Measurements from ENCODE around the gene PRR33.

Gene PRR33

DNA sequence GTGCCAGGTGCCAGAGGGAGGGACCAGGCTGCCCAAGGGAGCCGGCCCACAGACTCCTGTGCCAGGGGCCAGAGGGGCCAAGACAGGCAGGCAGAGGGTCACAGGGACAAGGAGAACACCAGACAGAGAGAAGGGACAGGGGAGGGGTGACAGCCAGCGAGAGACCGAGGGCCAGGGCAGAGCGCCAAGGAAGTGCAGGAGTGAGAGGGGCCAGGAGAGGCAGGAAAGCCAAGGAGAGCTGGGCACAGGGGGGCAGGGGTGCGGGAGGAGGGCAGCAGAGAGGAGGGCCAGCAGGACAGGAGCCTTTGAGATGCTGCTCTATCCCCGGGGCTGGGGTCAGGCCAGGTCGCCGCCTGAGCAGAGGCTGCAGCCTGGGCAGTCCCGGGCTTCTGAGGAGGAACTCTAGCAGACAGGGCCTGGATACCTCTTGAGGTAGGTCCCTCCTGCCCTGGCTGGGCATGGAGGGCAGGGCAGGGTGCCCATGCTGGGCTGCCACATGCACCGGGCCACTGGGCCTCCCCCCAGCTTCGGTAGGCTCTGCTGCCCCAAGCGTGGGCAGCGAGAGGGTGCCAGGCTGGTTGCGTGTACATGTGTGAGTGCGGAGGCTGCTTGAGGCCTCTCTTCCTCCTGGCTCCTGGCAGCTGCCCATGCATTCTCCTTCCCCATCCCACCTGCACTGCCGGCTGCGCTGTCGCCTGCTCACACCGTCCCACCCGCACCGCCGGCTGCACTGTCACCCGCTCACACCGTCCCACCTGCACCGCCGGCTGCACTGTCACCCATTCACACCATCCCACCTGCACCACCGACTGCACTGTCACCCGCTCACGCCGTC is 26.6 kb downstream of the PRR33 start:
- no peak for DNase-seq (ENCODE audit: low read depth in 2 of 3, low spot score in 1 of 3)

DNA sequence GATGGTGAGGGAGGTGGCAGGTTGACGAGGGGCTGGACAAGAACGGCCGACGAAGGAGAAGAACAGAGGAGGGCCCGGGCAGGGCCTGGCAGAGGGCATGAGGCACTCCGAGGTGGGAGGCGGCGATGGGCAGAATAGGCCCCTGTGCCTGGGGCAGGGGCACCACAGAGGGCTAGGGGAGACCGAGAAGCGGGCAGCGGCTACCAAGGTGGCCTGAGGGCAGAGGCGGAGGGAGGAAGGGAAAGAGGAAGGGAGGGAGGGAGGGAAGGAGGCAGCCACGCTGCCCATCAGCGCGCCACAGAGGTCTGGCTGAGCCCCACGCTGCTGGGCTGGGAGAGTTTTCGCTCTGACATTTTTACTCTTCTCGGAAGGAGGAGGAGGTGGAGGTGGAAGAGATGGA is 27.5 kb downstream of the PRR33 start:
- DNase-seq (ENCODE audit: low read depth in 2 of 3, low spot score in 1 of 3) = no peak

DNA sequence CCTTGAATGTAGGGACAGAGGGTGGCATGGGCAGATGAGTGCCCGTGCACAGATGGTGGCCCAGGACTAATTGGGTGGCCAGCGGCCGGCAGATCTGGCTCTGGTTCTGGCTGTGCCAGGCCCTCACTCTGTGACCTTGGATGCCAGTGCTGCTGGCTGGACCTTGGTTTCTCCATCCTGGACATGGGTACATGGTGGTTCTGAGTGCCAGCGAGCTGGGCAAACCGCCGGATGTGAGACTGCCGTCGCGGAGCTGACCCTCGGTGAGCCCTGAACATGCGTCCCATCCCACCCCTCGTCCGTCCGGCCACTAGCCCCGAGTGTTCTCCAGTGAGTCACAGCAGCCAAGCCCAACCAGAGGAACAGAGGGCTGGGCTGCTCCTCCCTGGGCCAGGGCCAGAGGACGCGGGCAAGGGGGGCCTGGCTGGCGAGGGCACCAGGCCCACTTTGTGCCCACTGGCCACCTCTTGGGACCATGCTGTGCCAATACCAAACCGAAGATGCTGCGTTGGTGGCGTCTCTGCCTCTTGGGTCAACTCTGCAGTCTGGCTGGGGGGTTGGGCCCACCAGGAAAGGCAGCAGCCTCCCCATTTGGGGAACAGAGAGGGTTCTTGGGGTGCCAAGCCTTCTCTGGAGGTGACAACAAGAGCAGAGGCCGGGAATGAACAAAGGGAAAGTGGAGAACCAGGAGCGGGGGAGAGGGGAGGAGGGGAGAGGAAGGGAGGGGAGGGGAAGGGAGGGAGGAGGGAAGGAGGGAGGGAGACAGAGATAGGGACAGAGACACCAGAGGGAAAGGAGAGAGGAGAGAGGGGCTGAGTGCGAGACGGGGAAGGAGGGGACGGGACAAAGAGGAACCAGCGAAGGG is 28.1 kb downstream of the PRR33 start:
- DNase-seq (ENCODE audit: low read depth in 2 of 3, low spot score in 1 of 3) = no peak

GRCh38 chr11:1862588-1863351 is 28.9 kb downstream of the PRR33 start:
- no peak for DNase-seq (ENCODE audit: low read depth in 2 of 3, low spot score in 1 of 3)

DNA sequence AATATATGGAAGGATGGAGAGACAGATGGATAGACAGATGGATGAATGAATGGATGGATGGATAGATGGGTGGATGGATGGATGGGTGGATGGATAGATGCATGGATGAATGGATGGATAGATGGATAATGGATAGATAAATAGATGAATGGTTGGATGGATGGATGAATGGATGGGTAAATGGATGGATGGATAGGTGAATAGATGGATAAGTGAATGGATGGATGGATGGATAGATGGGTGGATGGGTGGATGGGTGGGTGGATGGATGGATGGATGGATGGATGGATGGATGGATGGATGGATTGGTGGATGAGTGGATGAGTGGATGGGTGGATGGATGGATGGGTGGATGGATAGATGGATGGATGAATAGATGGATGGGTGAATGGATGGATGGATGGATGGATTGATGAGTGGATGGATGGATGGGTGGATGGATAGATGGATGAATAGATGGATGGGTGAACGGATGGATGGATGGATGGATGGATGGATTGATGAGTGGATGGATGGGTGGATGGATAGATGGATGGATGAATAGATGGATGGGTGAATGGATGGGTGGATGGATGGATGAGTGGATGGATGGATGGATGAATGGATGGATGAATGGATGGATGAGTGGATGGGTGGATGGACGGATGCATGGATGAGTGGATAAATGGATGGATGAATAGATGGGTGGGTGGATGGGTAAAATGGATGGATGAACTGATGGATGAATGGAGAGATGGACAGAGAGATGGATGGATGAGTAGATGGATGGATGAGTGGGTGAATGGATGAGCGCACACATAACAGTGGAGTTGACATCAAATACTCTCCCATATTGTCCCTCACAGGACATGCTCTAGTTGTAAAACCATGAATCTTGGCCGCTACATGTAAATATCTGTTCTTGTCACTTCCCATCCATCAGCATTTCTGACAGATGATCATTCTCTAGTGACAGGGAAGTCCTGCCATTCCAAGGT is 30.0 kb downstream of the PRR33 start:
- DNase-seq (ENCODE audit: low read depth in 2 of 3, low spot score in 1 of 3) = no peak

- no peak for DNase-seq (ENCODE audit: low read depth in 2 of 3, low spot score in 1 of 3)
Observed at GRCh38 chr11:1860108-1860507, 31.6 kb downstream of the PRR33 start.

- no peak for DNase-seq (ENCODE audit: low read depth in 2 of 3, low spot score in 1 of 3)
Observed at GRCh38 chr11:1859004-1859403, 32.7 kb downstream of the PRR33 start.

- no peak for DNase-seq (ENCODE audit: low read depth in 2 of 3, low spot score in 1 of 3)
Observed at GRCh38 chr11:1858576-1858975, 33.1 kb downstream of the PRR33 start.

DNA sequence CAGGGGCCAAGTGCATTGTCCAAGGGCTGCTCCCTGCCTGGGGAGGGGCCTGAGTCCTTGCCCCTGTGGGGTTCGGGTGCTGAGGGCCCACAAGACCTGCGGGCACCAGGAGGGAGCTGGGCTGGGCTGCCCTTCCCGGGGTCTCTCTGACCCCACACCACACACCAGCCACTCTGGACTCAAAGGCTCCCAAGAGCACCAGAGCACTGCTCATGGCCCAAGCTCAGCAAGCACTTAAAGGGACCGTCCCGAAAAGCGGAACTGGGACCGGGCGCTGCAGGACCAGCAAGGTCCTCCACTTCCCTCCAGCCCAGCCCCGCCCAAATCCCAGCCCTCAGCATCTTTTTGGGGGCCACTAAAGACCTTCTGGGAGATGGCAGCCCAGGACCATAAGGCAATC is 33.5 kb downstream of the PRR33 start:
- no peak for DNase-seq (ENCODE audit: low read depth in 2 of 3, low spot score in 1 of 3)

GRCh38 chr11:1857064-1857463 is 34.6 kb downstream of the PRR33 start:
- DNase-seq (ENCODE audit: low read depth in 2 of 3, low spot score in 1 of 3) = no peak

- DNase-seq (ENCODE audit: low read depth in 2 of 3, low spot score in 1 of 3) = no peak
Observed at GRCh38 chr11:1856306-1857005, 35.2 kb downstream of the PRR33 start.

DNA sequence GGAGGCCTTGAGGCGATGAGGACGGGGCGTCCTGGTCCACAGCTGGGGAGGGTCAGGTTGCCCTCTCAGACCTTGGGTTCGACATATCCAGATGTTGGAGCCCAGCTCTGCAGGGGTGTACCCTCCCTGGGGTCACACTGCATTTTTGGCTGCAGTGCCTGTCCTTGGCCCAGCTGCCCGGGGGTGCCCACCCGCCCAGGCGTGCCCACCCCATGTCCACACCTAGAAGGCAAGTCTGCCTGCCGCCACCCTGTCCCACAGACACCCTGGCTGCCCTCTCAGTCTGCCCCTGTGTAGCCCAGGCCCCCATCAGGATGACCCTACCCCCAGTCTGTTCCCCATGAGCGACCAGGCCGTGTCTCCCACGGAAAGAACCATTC is 35.8 kb downstream of the PRR33 start:
- DNase-seq (ENCODE audit: low read depth in 2 of 3, low spot score in 1 of 3) = no peak

GRCh38 chr11:1854949-1855885 is 36.5 kb downstream of the PRR33 start:
- DNase-seq (ENCODE audit: low read depth in 2 of 3, low spot score in 1 of 3) = peak in 2 of 3 donors; percentile 33 to 42

DNA sequence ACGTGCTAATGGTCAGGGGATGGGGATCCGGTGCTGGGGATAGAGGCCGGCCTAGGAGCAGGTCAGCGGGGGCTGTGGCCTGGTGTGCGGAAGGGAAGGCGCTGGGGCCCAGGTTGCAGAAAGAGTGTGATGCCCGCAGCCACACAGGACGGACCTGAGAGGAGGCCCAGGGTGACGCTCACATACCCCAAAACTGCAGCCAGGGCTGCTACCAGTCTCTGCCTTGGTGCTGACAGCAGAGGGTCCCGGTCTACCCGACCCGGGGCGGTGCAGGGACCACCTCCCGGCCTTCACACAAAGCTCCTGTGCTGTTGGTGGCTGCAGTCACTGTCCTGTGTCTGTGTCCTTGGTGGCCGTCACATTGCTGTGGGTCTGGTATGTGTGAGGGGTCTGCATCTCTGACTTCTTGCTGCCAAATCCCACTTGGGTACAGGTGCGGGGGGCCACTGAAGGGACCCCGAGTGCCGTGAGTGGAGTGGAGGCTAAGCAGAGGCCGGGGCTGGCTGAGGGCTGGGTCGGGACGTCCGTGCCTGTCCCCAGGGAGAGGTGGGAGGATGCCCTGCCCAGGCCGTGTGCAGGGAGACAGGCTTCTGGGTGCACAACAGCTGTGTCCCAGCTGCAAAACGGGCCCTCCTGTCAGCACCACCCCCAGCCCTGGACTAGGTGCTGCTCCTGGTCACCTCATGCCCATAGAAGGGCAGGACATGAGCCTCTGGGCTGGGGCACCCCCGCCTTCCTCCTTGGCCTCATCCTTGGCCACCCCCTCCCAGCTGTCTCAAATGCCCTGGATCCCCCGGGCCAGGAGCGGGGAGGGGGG is 37.4 kb downstream of the PRR33 start:
- DNase-seq (ENCODE audit: low read depth in 2 of 3, low spot score in 1 of 3) = no peak

DNA sequence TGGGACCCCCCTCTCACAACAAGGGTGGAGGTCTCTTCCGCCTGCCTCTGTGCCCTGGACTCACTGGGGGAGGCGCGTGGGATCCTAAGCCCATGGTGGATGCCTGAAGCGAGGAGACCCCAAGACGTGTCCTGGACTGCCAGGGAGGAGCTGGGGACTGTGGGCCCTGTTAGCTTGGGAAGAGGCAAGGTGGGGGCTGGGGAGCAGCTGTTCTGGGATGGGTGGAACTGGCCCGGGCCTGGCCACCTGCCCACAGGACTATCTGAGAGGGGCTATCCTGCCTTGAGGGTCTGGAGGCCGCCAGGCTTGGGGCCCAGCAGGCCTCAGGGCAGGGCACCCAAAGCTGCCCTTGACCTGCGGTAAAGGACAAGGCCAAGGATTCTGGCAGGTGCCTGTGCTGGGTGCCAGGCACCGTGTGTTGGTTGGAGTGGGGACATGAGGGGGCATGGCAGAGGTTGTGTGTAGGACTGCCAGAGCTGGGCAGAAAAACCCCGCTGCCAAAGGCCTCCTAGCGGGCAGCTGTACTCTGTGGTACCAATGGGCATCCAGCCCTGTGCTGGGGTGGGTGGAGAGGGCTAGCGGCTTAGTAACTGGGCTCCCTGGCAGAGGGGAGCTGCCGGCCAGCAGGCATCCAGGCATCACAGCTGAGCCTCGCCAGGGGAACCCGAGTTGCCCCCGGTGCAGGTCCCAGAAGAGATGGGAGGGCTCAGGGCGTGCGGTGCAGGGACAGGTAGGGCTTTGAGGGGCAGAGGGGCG is 38.1 kb downstream of the PRR33 start:
- DNase-seq (ENCODE audit: low read depth in 2 of 3, low spot score in 1 of 3) = no peak

GRCh38 chr11:1852877-1853276 is 38.8 kb downstream of the PRR33 start, which contains the start of gene LSP1:
LSP1 (plus strand) TSS chr11:1853084; CDS start chr11:1853145, 61 bp downstream.
- peak; percentile 70 to 81 (median 77) for DNase-seq (ENCODE audit: low read depth in 2 of 3, low spot score in 1 of 3)

DNA sequence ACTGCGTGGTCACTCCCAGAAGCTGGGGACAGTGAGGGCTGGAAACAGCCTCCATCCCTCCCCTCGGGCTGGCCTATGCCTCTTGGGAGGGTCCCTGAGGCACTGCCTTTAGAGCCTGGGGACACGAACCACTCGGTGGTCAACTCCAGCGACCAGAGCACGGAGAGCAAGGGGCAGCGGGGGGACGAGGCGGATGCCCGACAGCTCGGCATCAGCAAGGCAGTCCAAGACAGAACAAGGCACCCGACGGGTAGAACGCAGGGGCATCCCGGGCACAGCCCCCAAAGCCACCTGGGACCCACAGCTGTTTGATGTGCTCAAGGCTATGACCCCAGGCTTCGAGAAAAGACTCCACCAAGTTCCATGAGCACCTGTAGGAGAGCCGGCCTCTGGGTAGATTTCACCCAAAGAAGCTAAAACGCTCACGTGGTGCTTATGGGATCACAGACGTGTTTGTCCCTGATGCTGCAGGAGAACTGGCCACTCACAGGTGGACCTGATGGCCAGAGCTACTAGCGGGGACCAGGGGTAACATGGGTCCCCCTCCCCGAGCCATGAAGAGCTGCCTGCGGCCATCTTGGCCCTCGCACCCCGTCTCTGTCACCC is 39.3 kb downstream of the PRR33 start:
- no peak for DNase-seq (ENCODE audit: low read depth in 2 of 3, low spot score in 1 of 3)

Data from stimulated activated CD4-positive, alpha-beta T cell treated with anti-CD3 and anti-CD28 coated beads, Interleukin-12 subunit alpha, Interleukin-12 subunit beta, amount 100 ng/mL, for 48 hours (primary cell).